HepG2 (cell line): ENCODE measurements around the gene PKP4. TPM values are rescaled to one million over a fixed set of nuclear protein-coding genes. Genes with fewer than 3 reads are reported as not detected.

Experiments
- ATAC-seq: fragments of 200-7000 bp; cut with Tn5 transposase; 3 replicates; pipeline ENCODE4 v1.9.1; 2020; ENCODE audit warnings: mild to moderate bottlenecking, moderate library complexity
- BruUV-seq: library from RNA; stranded (reverse); fragments of 400-500 nt; replicated peaks from 2 replicates; lab custom pipeline; 2021; lab: Mats Ljungman, UMichigan
- CTCF ChIA-PET: fragments of 300-600 bp; formaldehyde crosslinking; extraction: SDS; loops from one replicate; lab custom pipeline; 2021; ENCODE audit warnings: low total read pairs, inconsistent platforms, low intra/inter-chr PET ratio; lab: Yijun Ruan, JAX
- POLR2A ChIA-PET: fragments of 350-600 bp; sonication (Branson Sonifier 250); formaldehyde crosslinking; loops from one replicate; lab custom pipeline; 2020; ENCODE audit warnings: antibody characterized with exemption, inconsistent platforms; lab: Yijun Ruan, JAX
- DNase-seq: peaks from one replicate; pipeline ENCODE4 v3.0.0-alpha.2; 2015; ENCODE audit warnings: low spot score
- FAIRE-seq: peaks from 3 replicates; lab custom pipeline; 2011; peaks lifted over from hg19 to GRCh38; lab: Jason Lieb, UNC
- H2AFZ ChIP-seq: one replicate; pipeline ENCODE4 v1.6.1; 2011; ENCODE audit warnings: low read length, inconsistent platforms
- H3K27ac ChIP-seq: fragments of 300-600 bp; 3 replicates; pipeline ENCODE4 v1.8.0; 2011; ENCODE audit warnings: mixed run types, mild to moderate bottlenecking, mixed read lengths, low read length, inconsistent platforms; ENCODE audit not compliant: insufficient read depth; ENCODE audit errors: extremely low read length
- H3K27me3 ChIP-seq, 2 experiments: fragments of 200-600 bp in 1 of 2; 2 replicates in 1 of 2; 3 replicates in 1 of 2; pipeline versions ENCODE4 v1.6.0 to v1.8.0; 2011; ENCODE audit warnings: low read length in 2 of 2, mild to moderate bottlenecking in 2 of 2, moderate library complexity in 2 of 2, inconsistent platforms in 1 of 2; ENCODE audit not compliant: insufficient read depth in 2 of 2, control insufficient read depth in 1 of 2
- H3K36me3 ChIP-seq, 2 experiments: fragments of 200-600 bp in 1 of 2; replicated peaks in 1 of 2; 2 replicates in 1 of 2; 3 replicates in 1 of 2; pipeline versions ENCODE4 v1.5.1 to v1.8.0; 2011; ENCODE audit warnings: low read length in 2 of 2, inconsistent platforms in 1 of 2; ENCODE audit not compliant: insufficient read depth in 2 of 2, control insufficient read depth in 1 of 2
- H3K4me1 ChIP-seq: 2 replicates; pipeline ENCODE4 v1.5.1; 2012; ENCODE audit warnings: low read length, inconsistent platforms; ENCODE audit not compliant: insufficient read depth
- H3K4me2 ChIP-seq: 2 replicates; pipeline ENCODE4 v1.6.0; 2011; ENCODE audit warnings: low read depth, low read length, inconsistent platforms
- H3K4me3 ChIP-seq, 3 experiments: fragments of 200-600 bp in 1 of 3; sonication (generic), shearing (Covaris generic) in 1 of 3; replicated peaks in 1 of 3; 2 replicates each; pipeline ENCODE4 v1.5.1; 2011 to 2016; ENCODE audit warnings: low read length in 3 of 3, inconsistent platforms in 2 of 3, low read depth in 2 of 3, mild to moderate bottlenecking in 2 of 3, control low read depth in 1 of 3, mixed read lengths in 1 of 3; ENCODE audit not compliant: insufficient read depth in 1 of 3
- H3K79me2 ChIP-seq: one replicate; pipeline ENCODE4 v1.6.1; 2011; ENCODE audit warnings: low read length, inconsistent platforms; ENCODE audit not compliant: insufficient read depth
- H3K9ac ChIP-seq: 2 replicates; pipeline ENCODE4 v1.6.0; 2011; ENCODE audit warnings: mild to moderate bottlenecking, low read depth, low read length, inconsistent platforms; ENCODE audit not compliant: insufficient read depth
- H3K9me3 ChIP-seq: 2 replicates; pipeline ENCODE4 v1.5.1; 2012; ENCODE audit warnings: mild to moderate bottlenecking, low read length
- H4K20me1 ChIP-seq: 2 replicates; pipeline ENCODE4 v1.6.0; 2011; ENCODE audit warnings: inconsistent platforms, mild to moderate bottlenecking, low read length, moderate library complexity; ENCODE audit not compliant: insufficient read depth
- ARNT ChIP-seq: fragments of 450-650 bp; IDR thresholded peaks from 2 replicates; pipeline ENCODE4 v1.6.1; 2017
- BRCA1 ChIP-seq: sonication (generic); formaldehyde crosslinking; IDR thresholded peaks from 2 replicates; pipeline ENCODE4 v1.4.0; 2020; ENCODE audit warnings: missing genetic modification reagents
- CBX2 ChIP-seq, 2 experiments: fragments of 200-600 bp in 1 of 2; sonication (generic); formaldehyde crosslinking in 1 of 2; IDR thresholded peaks; 2 replicates each; pipeline versions ENCODE4 v1.7.0 to v1.8.1; 2018 to 2022; ENCODE audit warnings: low read depth in 2 of 2, low read length in 1 of 2, mild to moderate bottlenecking in 1 of 2, missing genetic modification reagents in 1 of 2
- E2F1 ChIP-seq: sonication (generic); formaldehyde crosslinking; IDR thresholded peaks from 2 replicates; pipeline ENCODE4 v1.5.0; 2020; ENCODE audit warnings: missing genetic modification reagents
- FIP1L1 ChIP-seq: fragments of 200-400 bp; formaldehyde crosslinking; IDR thresholded peaks from 2 replicates; pipeline ENCODE4 v1.6.1; 2018; ENCODE audit warnings: low read depth, mild to moderate bottlenecking, low read length, moderate library complexity, borderline replicate concordance; ENCODE audit not compliant: insufficient read depth
- KAT7 ChIP-seq: IDR thresholded peaks from 2 replicates; pipeline ENCODE4 v1.6.1; 2018; ENCODE audit warnings: borderline replicate concordance, missing compliant biosample characterization
- ZMYM3 ChIP-seq: sonication (generic); formaldehyde crosslinking; IDR thresholded peaks from 2 replicates; pipeline ENCODE4 v1.5.1; 2020; ENCODE audit warnings: mild to moderate bottlenecking, missing genetic modification reagents
- ZNF430 ChIP-seq: sonication (generic); formaldehyde crosslinking; IDR thresholded peaks from 2 replicates; pipeline ENCODE4 v1.9.0; 2021; ENCODE audit warnings: mild to moderate bottlenecking, missing genetic modification reagents
- ZNF557 ChIP-seq: sonication (generic); formaldehyde crosslinking; IDR thresholded peaks from 2 replicates; pipeline ENCODE4 v1.4.0; 2020; ENCODE audit warnings: missing genetic modification reagents
- ZNF784 ChIP-seq: sonication (generic); formaldehyde crosslinking; IDR thresholded peaks from 2 replicates; pipeline ENCODE4 v1.5.1; 2020; ENCODE audit warnings: missing genetic modification reagents, mild to moderate bottlenecking, borderline replicate concordance
- ZSCAN9 ChIP-seq: IDR thresholded peaks from 2 replicates; pipeline ENCODE4 v1.6.1; 2016; ENCODE audit warnings: borderline replicate concordance
- WGBS: methylation state at CpG from one replicate; pipeline ENCODE4 v1.1.6; 2017; ENCODE audit warnings: low lambda C conversion rate; 5-methylcytosine and 5-hydroxymethylcytosine counted together
- in situ Hi-C: cut with HindIII; loops from 2 replicates; pipeline ENCODE4 v1.10.0; 2017; ENCODE audit warnings: low pct_unique_long_range_greater_than_20kb; ENCODE audit not compliant: extremely low pct_ligation_motif_present
- intact Hi-C: fragments of 100-400 bp; cut with micrococcal nuclease; formaldehyde crosslinking; loops from one replicate; pipeline ENCODE4 v1.10.0; 2022; ENCODE audit not compliant: unreplicated experiment
- polyA plus RNA-seq, 8 experiments: library from polyadenylated mRNA; depleted of rRNA in 3 of 8; stranded (reverse) in 7 of 8; unstranded in 1 of 8; fragments of >200 nt; fragmentation: Illumina TruSeq in 4 of 8; extraction: Trizol in 4 of 8; gene quantifications; 2 replicates each; pipeline versions ENCODE4 v1.2.1 to v1.2.3, GENCODE V29; 2011 to 2016; ENCODE audit warnings: low read depth in 4 of 8, missing spikeins in 1 of 8, mixed read lengths in 1 of 8; ENCODE audit not compliant: insufficient read depth in 1 of 8
- total RNA-seq, 5 experiments: library from RNA; depleted of rRNA; stranded (reverse); fragments of >200 nt; fragmentation: Illumina TruSeq; extraction: Trizol; gene quantifications; 2 replicates each; pipeline ENCODE4 v1.2.3, GENCODE V29; 2016; ENCODE audit warnings: low read depth in 1 of 5
- TF ChIP-seq, protein P1 (sequence below): sonication (generic); formaldehyde crosslinking; IDR thresholded peaks from 2 replicates; pipeline ENCODE4 v1.9.0; 2021; ENCODE audit warnings: missing genetic modification reagents, mild to moderate bottlenecking, borderline replicate concordance

The PKP4 gene
- total and polyA plus RNA-seq, 2 of the 13 experiments (the other 11 are each of a cell fraction or from before 2014, with no cell fraction given): 80.9 to 90.5 TPM

DNA sequence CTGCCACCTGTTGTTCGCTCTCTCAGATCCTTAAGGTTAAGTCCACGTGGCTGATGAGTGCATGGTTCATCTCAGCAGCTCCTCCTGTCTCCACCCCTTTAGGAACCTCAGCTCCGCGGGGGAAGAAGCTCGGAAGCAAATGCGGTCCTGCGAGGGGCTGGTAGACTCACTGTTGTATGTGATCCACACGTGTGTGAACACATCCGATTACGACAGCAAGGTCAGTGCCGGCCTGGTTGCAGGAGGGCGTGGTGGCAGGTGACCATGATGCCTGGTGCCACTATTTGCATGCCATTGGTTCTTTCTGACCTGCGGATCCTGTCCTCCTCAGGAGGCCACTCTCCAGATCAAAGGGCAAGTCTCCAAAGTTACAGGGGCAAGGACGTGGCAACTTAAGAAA is 204.5 kb downstream of the PKP4 start:
- H3K27ac ChIP-seq: no peak overlapping the region
- WGBS: 92% methylated on average over 14 of the region's 14 CpGs
- no peaks in the 10 kb centered on the region for H3K79me2 ChIP-seq
- FAIRE-seq (no peak), DNase-seq (no peak), ATAC-seq (no peak)
- no peak overlapping the region for H3K4me2 ChIP-seq
- POLR2A ChIA-PET: no interaction called here
- H3K9ac ChIP-seq: no peak overlapping the region
- H3K9me3 ChIP-seq: no peaks in the 10 kb centered on the region
- no peaks in the 10 kb centered on the region for H3K27me3 ChIP-seq
- BruUV-seq: no TSS peak
- CTCF ChIA-PET: no interaction called here
- H3K4me3 ChIP-seq: no peak overlapping the region
- TF ChIP-seq CBX2 (IDR thresholded peaks at IDR 0.05; ENCODE audit: low read depth, low read length): no peak
- TF ChIP-seq CBX2 (CRISPR knock-in tag; IDR thresholded peaks at IDR 0.05; ENCODE audit: low read depth): no peak
- TF ChIP-seq BRCA1 (CRISPR knock-in tag): no peak
- TF ChIP-seq ZNF557 (CRISPR knock-in tag): no peak
- TF ChIP-seq, protein P1, sequence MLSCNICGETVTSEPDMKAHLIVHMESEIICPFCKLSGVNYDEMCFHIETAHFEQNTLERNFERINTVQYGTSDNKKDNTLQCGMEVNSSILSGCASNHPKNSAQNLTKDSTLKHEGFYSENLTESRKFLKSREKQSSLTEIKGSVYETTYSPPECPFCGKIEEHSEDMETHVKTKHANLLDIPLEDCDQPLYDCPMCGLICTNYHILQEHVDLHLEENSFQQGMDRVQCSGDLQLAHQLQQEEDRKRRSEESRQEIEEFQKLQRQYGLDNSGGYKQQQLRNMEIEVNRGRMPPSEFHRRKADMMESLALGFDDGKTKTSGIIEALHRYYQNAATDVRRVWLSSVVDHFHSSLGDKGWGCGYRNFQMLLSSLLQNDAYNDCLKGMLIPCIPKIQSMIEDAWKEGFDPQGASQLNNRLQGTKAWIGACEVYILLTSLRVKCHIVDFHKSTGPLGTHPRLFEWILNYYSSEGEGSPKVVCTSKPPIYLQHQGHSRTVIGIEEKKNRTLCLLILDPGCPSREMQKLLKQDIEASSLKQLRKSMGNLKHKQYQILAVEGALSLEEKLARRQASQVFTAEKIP (CRISPR knock-in tag): no peak
- no peak for TF ChIP-seq ZMYM3 (CRISPR knock-in tag)
- TF ChIP-seq ZNF784 (CRISPR knock-in tag): no peak
- TF ChIP-seq KAT7 (CRISPR knock-in tag): no peak
- no peak for TF ChIP-seq E2F1
- no peak for TF ChIP-seq ARNT
- TF ChIP-seq FIP1L1: no peak
- no peak for TF ChIP-seq ZSCAN9 (CRISPR knock-in tag)
- TF ChIP-seq ZNF430 (CRISPR knock-in tag): no peak
- intact Hi-C loops: no loop called here
- in situ Hi-C loops: no loop called here
- H2AFZ ChIP-seq: no peak overlapping the region
- peaks cover 36 to 88% of the 10 kb centered on the region in 2 experiments for H3K36me3 ChIP-seq
- no peaks in the 10 kb centered on the region for H3K4me1 ChIP-seq
- no peaks in the 10 kb centered on the region for H4K20me1 ChIP-seq
